8988T (cell line): ENCODE data around the gene HSD17B13.

Experiments
- DNase-seq: peaks from one replicate; pipeline ENCODE4 v3.0.0; 2011

HSD17B13 gene

GRCh38 chr4:87260477-87260876 is 62.2 kb downstream of the HSD17B13 start:
- no peak for DNase-seq

DNA sequence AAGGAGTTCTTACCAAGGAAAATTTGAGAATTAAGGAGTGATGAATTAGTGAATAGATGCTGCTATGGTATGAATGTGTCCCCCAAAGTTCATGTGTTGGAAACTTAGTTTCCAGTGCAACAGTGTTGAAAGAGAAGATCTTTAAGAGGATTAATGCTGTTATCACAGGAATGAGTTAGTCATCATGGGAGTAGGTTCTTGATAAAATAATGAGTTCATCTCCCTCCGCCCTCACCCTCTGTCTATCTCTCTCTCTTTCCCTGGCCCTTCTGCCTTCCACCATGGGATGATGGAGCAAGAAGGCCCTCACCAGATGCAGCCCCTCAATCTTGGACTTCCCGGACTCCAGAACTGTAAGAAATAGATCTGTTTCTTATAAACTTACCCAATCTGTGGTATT is 64.0 kb downstream of the HSD17B13 start:
- no peak for DNase-seq

DNA sequence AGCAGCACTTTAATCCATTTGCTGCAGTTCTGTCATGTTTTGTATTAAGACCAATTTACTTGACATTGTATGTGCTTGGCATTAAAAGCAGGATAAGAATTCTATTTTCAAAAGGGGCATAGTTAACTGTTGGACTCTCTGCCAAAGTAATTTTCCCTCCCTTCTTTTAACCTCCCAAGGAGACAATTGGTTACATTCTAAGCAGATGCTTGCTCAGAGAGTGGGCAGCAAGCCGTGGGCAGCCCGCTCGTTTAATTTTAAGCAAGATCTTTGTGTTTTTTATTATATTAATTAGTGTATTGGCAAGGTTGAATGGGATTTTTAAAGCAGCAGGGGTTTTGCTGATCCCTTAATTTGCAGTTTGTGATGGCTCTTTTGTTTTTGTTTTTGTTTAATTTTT is 65.2 kb downstream of the HSD17B13 start:
- no peak for DNase-seq

DNA sequence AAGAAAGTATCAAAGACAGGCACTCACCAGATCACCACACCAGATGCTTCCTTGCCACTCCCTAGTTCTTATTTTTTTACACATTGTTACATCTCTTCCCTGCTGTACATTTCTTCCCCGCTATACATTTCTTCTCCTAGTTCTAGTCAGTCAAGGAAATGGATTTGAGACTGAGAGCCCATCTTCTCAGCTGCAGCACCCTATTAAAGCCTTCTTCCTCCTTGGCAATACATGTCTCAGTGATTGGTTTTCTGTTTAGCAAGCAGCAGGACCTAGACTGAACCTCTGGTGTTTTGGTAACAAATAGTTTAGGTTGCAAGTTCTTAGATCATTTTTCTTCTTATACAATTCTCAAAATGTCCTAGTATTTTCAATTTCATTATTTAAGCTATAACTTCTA is 66.9 kb downstream of the HSD17B13 start:
- no peak for DNase-seq
